Activated T-helper 17 cell treated with anti-CD3 and anti-CD28 coated beads, Interleukin-2, amount 50 U/mL, for 72 hours (primary cell): Measurements from ENCODE around the gene SCP2. TPM values are rescaled to one million over a fixed set of nuclear protein-coding genes. Genes with fewer than 3 reads are reported as not detected.

Source experiments
- ATAC-seq: fragments of 150-1000 bp; cut with Tn5 transposase; replicated peaks from 2 replicates; pipeline ENCODE4 v1.10.0; 2021; ENCODE audit warnings: mild to moderate bottlenecking, moderate library complexity
- H3K27ac Mint-ChIP-seq: one replicate; pipeline ENCODE4 v1.8.0; 2022; ENCODE audit warnings: mixed read lengths
- H3K27me3 Mint-ChIP-seq: one replicate; pipeline ENCODE4 v1.8.0; 2022; ENCODE audit warnings: mixed read lengths
- H3K36me3 Mint-ChIP-seq: one replicate; pipeline ENCODE4 v1.8.0; 2022; ENCODE audit warnings: low read depth, mild to moderate bottlenecking, mixed read lengths
- H3K4me1 Mint-ChIP-seq: one replicate; pipeline ENCODE4 v1.8.0; 2022; ENCODE audit warnings: mixed read lengths
- H3K4me3 Mint-ChIP-seq: one replicate; pipeline ENCODE4 v1.8.0; 2022; ENCODE audit warnings: mild to moderate bottlenecking, mixed read lengths
- H3K9me3 Mint-ChIP-seq: one replicate; pipeline ENCODE4 v1.8.0; 2022; ENCODE audit warnings: mixed read lengths
- total RNA-seq, 2 donors: library from RNA; stranded (reverse); gene quantifications; one replicate each; pipeline ENCODE4 v1.2.3, GENCODE V29; 2022

SCP2 gene
- total RNA-seq, 2 donors from 2014 or later: 59.5 to 75.1 TPM

GRCh38 chr1:53069265-53069662, 142.2 kb downstream of the SCP2 start:
- Mint-ChIP-seq H3K9me3 (no peaks in the 10 kb centered on the region), H3K27ac (no peak overlapping the region), H3K4me3 (no peak overlapping the region), H3K27me3 (peaks cover 5% of the 10 kb centered on the region), H3K36me3 (no peaks in the 10 kb centered on the region), H3K4me1 (no peaks in the 10 kb centered on the region)
- ATAC-seq: no peak

- ATAC-seq: no peak
- no peaks in the 10 kb centered on the region for H3K4me1 Mint-ChIP-seq
Measured at GRCh38 chr1:53069663-53070327, 142.7 kb downstream of the SCP2 start.

GRCh38 chr1:53070621-53071020, 143.5 kb downstream of the SCP2 start:
- Mint-ChIP-seq H3K9me3 (no peaks in the 10 kb centered on the region), H3K4me1 (no peaks in the 10 kb centered on the region), H3K36me3 (no peaks in the 10 kb centered on the region), H3K4me3 (no peak overlapping the region), H3K27me3 (peaks cover 1% of the 10 kb centered on the region), H3K27ac (no peak overlapping the region)
- no peak for ATAC-seq

More at GRCh38 chr1:53069663-53070327, 142.7 kb downstream of the SCP2 start:
- H3K36me3 Mint-ChIP-seq: no peaks in the 10 kb centered on the region
- H3K27ac Mint-ChIP-seq: no peak overlapping the region
- no peaks in the 10 kb centered on the region for H3K9me3 Mint-ChIP-seq
- H3K27me3 Mint-ChIP-seq: peaks cover 5% of the 10 kb centered on the region
- H3K4me3 Mint-ChIP-seq: no peak overlapping the region

GRCh38 chr1:53071167-53071865, 144.2 kb downstream of the SCP2 start:
- H3K27ac Mint-ChIP-seq: no peak overlapping the region
- no peak for ATAC-seq
- no peaks in the 10 kb centered on the region for H3K9me3 Mint-ChIP-seq

GRCh38 chr1:53071915-53072314, 144.8 kb downstream of the SCP2 start:
- Mint-ChIP-seq H3K36me3 (no peaks in the 10 kb centered on the region), H3K4me1 (no peaks in the 10 kb centered on the region), H3K27me3 (no peaks in the 10 kb centered on the region), H3K27ac (no peak overlapping the region), H3K4me3 (no peak overlapping the region), H3K9me3 (no peaks in the 10 kb centered on the region)
- no peak for ATAC-seq

More at GRCh38 chr1:53071167-53071865, 144.2 kb downstream of the SCP2 start:
- H3K36me3 Mint-ChIP-seq: no peaks in the 10 kb centered on the region
- no peaks in the 10 kb centered on the region for H3K4me1 Mint-ChIP-seq
- no peaks in the 10 kb centered on the region for H3K27me3 Mint-ChIP-seq
- H3K4me3 Mint-ChIP-seq: no peak overlapping the region

- ATAC-seq: no peak
- Mint-ChIP-seq H3K36me3 (no peaks in the 10 kb centered on the region), H3K27me3 (no peaks in the 10 kb centered on the region), H3K27ac (no peak overlapping the region), H3K4me3 (no peak overlapping the region), H3K9me3 (no peaks in the 10 kb centered on the region), H3K4me1 (no peaks in the 10 kb centered on the region)
Measured at GRCh38 chr1:53073287-53073686, 146.2 kb downstream of the SCP2 start.

- no peaks in the 10 kb centered on the region for H3K27me3 Mint-ChIP-seq
- H3K27ac Mint-ChIP-seq: no peak overlapping the region
- no peaks in the 10 kb centered on the region for H3K4me1 Mint-ChIP-seq
- no peak for ATAC-seq
- H3K9me3 Mint-ChIP-seq: no peaks in the 10 kb centered on the region
- no peaks in the 10 kb centered on the region for H3K36me3 Mint-ChIP-seq
- H3K4me3 Mint-ChIP-seq: no peak overlapping the region
Measured at GRCh38 chr1:53073868-53074311, 146.8 kb downstream of the SCP2 start.

DNA sequence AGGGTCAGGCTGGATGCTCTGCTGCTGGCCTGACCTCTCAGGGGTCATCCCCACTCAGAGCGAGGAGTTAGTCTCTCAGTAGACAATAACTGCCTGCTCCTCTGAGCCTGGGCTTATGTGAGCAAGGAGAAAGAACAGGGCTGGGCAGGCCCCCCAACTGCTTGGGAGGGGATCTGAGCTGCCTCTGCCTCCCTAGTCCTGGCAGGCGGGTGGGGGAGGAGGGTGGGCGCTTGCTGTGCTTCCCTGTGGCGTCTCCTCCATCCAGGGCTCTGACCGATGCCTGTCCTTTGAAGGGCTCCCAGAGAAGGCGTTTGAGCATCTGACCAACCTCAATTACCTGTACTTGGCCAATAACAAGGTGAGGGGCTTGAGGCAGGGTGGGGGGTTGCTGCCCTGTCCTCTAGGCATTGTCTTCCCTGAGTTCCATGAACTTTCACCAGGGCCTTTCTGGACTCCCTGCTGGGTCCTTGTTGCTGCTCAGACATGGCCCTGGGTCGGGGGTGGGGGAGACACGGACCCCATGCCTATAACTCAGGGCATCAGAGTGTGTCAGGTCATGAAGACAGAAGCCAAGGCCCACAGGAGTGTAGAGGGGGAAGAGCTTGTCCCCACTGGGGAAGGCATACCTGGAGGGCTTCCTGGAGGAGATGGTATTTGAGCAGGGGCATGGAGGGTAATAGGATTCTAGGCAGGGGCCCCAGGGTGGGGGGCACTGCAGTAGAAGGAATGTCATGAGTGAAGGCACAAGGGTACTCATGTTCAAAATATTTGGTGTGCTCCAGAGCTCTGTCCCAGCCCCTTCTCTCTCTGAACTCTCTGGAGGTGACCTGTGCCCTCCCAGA, 147.5 kb downstream of the SCP2 start:
- H3K4me3 Mint-ChIP-seq: no peak overlapping the region
- no peaks in the 10 kb centered on the region for H3K36me3 Mint-ChIP-seq
- H3K27ac Mint-ChIP-seq: no peak overlapping the region
- no peak for ATAC-seq
- H3K4me1 Mint-ChIP-seq: no peaks in the 10 kb centered on the region
- H3K9me3 Mint-ChIP-seq: no peaks in the 10 kb centered on the region
- no peaks in the 10 kb centered on the region for H3K27me3 Mint-ChIP-seq

GRCh38 chr1:53075206-53075605, 148.1 kb downstream of the SCP2 start:
- Mint-ChIP-seq H3K4me1 (no peaks in the 10 kb centered on the region), H3K27ac (no peak overlapping the region), H3K27me3 (no peaks in the 10 kb centered on the region), H3K36me3 (no peaks in the 10 kb centered on the region), H3K4me3 (no peak overlapping the region), H3K9me3 (no peaks in the 10 kb centered on the region)
- no peak for ATAC-seq

DNA sequence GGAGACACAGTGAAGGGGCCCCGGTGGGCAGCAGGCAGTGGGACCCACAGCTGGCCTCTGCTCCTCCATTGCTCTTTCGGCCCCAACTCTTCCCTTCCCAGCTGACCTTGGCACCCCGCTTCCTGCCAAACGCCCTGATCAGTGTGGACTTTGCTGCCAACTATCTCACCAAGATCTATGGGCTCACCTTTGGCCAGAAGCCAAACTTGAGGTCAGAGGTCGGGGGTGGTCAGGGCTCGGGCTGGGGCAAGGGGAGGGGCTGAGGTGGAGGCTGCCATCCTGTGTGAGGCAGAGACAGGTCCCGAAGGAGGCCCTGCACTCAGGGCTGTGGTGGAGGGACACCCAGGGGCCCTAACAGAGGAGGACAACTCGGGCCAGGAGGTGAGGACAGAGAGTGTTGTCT, 148.7 kb downstream of the SCP2 start:
- H3K4me1 Mint-ChIP-seq: no peaks in the 10 kb centered on the region
- H3K4me3 Mint-ChIP-seq: no peak overlapping the region
- no peak overlapping the region for H3K27ac Mint-ChIP-seq
- H3K27me3 Mint-ChIP-seq: no peaks in the 10 kb centered on the region
- H3K36me3 Mint-ChIP-seq: no peaks in the 10 kb centered on the region
- ATAC-seq: no peak
- no peaks in the 10 kb centered on the region for H3K9me3 Mint-ChIP-seq

DNA sequence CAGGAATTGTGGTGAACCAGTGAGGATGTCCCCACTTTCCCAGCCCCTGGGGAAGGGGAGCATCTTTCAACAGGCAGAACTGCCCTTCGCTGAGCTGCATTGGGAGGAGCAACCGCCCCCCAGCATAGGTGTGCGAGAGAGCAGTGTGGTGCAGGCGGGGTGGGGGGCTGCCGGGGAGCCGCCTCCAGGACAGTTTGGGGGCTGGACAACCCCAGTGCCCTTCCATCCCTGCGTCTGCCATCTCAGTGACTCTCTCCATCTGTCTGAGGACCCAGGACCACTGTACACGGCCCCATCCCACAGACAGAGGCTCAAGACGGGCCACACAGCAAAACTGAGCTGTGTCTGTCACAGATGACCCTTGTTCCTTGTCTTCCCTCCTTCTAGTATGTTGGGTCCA, 149.1 kb downstream of the SCP2 start:
- Mint-ChIP-seq H3K27ac (no peak overlapping the region), H3K4me1 (no peaks in the 10 kb centered on the region), H3K36me3 (no peaks in the 10 kb centered on the region), H3K9me3 (no peaks in the 10 kb centered on the region), H3K27me3 (no peaks in the 10 kb centered on the region), H3K4me3 (no peak overlapping the region)
- ATAC-seq: no peak

DNA sequence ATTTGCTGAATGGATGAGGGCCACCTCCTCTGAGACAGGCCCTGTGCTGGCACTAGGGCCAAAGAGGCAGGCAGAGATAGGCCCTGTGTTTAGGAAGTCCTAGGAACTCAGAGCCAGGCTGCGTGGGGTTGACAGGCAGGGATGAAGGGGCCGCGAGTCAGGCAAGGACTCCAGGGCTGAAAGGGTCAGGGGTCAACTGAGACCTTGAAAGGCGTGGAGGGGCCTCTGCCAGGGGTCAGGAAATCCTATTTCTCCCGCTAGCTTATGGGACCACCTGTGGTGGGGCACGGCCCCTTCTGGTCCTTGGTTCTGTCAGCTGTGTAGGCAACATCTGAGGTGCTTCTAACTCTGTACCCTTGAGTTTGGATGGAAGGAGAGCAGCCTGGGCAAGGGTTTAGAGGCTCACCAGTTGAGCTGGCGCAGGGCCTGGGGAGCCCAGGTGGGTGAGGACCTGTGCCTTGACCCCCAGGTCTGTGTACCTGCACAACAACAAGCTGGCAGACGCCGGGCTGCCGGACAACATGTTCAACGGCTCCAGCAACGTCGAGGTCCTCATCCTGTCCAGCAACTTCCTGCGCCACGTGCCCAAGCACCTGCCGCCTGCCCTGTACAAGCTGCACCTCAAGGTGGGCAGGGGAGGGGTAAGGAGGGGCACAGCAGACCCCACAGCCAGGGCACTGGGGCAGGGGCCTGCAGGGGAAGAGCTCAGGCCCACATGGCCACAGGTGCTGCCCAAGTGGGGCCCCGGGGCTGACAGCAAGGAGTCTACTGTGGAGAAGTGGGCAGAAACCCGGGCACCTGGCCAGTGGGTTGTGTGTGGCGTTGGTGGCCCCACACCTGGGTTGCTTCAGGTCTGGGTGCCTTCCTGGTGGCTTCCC, 149.9 kb downstream of the SCP2 start:
- H3K9me3 Mint-ChIP-seq: no peaks in the 10 kb centered on the region
- no peak for ATAC-seq
- no peak overlapping the region for H3K27ac Mint-ChIP-seq
- no peaks in the 10 kb centered on the region for H3K4me1 Mint-ChIP-seq
- no peaks in the 10 kb centered on the region for H3K36me3 Mint-ChIP-seq
- H3K27me3 Mint-ChIP-seq: no peaks in the 10 kb centered on the region
- H3K4me3 Mint-ChIP-seq: no peak overlapping the region

DNA sequence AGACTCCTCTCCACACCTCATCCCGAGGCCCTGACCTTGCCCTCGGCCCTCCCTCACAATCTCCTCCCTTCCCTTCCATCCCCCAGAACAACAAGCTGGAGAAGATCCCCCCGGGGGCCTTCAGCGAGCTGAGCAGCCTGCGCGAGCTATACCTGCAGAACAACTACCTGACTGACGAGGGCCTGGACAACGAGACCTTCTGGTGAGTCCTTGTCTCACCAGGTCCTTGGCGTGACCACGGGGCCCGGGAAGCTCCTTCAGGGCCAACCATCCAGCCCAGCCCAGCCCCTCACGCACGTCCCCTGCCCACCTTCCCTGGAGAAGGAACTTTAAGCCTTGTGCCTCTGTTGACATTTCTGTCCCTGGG, 150.5 kb downstream of the SCP2 start:
- no peak for ATAC-seq
- no peaks in the 10 kb centered on the region for H3K9me3 Mint-ChIP-seq
- no peak overlapping the region for H3K4me3 Mint-ChIP-seq
- no peaks in the 10 kb centered on the region for H3K36me3 Mint-ChIP-seq
- no peak overlapping the region for H3K27ac Mint-ChIP-seq
- H3K4me1 Mint-ChIP-seq: no peaks in the 10 kb centered on the region
- no peaks in the 10 kb centered on the region for H3K27me3 Mint-ChIP-seq
